Globus pallidus (tissue), 1 donor: Measurements from ENCODE around the gene MAP4K2.

Source experiments
- DNase-seq: peaks from one replicate; pipeline ENCODE4 v3.0.0-alpha.2; 2015; ENCODE audit warnings: low spot score

MAP4K2 gene

DNA sequence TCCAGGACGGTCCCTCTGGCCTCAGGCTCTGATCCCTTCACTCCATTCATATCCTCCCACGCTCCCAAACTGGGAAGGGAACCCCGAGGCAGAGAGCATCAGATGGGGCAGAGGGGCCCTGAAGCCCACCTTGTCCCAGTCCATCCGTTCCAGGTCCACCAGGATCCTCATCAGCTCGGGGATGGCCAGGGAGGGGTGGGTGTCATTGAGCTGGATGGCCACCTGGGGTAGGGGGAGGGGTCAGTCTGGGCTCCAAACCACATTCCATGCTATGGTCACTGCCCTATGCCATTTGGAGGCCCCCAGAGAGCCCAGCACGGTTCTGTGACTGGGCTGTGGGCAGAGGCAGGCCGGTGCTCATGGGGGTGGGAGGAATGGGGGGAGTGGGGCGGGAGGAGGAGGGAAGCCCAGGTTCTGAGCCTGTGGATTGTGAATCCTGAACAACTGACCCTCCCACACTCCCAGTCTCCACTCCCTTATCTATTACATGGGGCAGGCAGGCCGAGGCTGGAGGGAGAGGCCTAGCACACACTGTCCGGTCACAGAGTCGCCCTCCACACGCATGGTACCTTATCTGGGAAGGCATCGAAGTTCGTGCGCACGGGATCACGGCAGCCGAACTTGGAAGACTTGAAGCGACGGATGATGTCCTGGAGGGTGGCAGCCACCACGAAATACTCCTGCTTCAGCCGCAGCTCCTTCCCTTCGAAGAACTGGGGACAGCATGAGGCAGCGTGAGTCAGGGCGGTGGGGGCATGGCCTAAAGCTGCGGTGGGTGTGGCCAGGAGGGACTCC lies 48.7 kb downstream of the MAP4K2 start:
- no peak for DNase-seq

- DNase-seq: no peak
These were observed 49.5 kb downstream of the MAP4K2 start for GRCh38 chr11:64753380-64754123.

DNA sequence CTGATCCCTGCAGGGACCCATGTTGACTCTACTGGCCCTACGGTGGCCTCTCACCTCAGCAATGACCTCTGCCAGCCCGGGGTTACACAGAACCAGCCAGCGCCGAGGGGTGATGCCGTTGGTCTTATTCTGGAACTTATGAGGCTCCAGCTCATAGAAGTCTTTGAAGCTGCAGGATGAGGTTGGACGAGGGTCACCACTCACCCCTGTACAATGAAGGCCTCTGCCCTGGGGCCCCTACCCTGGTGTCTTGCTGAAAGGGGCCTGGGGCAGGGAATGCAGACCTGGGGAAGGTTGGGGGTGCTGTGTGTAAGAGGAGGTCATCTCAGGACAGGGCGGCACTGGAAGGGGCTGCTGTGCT lies 50.0 kb downstream of the MAP4K2 start:
- DNase-seq: no peak

GRCh38 chr11:64752175-64752970 lies 50.6 kb downstream of the MAP4K2 start:
- DNase-seq: no peak

- DNase-seq: no peak
These were observed 51.4 kb downstream of the MAP4K2 start for GRCh38 chr11:64751580-64751979.

GRCh38 chr11:64751136-64751535 lies 51.9 kb downstream of the MAP4K2 start:
- no peak for DNase-seq

DNA sequence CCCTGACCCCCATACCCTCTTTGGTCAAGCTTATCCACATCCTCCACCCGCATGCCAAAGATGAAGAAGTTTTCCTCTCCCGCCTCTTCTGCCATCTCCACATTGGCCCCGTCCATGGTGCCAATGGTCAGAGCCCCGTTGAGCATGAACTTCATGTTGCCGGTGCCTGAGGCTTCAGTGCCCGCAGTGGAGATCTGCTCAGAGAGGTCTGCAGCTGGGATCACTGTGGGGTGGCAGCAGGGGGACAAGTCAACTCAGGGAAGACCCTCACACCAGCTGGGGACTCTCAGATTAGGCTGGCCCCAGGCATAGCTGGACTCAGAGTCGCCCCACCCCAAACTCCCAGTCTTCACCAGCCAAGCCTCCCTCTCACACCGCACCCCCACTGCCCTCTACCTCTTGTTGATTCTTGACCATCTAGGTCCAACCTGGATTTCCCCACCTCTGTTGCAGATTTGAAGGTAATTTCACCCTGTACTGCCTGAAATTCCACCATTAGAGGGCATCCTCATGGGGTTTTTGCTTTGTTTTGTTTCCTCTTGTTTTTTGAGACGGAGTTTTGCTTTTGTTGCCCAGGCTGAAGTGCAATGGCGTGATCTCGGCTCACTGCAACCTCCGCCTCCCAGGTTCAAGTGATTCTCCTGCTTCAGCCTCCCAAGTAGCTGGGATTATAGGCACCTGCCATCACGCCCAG lies 52.5 kb downstream of the MAP4K2 start:
- DNase-seq: no peak

DNA sequence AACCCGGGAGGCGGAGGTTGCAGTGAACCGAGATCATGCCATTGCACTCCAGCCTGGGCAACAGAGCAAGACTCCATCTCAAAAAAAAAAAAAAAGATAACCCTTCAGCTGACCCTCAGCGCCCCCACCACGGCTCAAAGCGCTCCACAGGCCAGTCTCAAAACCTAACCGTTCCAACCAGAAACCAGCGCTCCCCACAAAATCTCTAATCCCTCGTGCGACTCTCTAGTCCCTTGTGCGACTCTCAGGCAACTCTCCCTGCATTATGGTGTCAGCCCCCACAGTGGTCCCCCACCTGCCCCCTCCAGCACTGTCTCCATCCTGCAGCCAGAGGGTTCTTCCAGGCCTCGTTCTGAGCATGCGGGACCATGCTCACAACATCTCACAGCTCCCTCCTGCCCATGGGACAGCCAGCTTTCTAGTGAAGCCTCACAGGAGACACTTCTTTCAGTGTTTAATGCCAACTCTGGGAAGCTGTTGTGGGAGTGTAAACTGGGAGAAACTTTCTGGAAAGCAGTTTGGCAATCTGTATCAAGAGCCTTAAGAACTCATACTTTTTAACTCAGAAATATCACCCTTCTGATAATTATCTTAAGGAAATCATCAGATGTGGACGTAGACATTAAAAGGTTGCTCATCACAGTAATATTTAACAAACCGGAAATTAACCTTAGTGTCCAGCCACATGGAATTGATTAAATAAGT lies 54.9 kb downstream of the MAP4K2 start:
- DNase-seq: no peak

DNA sequence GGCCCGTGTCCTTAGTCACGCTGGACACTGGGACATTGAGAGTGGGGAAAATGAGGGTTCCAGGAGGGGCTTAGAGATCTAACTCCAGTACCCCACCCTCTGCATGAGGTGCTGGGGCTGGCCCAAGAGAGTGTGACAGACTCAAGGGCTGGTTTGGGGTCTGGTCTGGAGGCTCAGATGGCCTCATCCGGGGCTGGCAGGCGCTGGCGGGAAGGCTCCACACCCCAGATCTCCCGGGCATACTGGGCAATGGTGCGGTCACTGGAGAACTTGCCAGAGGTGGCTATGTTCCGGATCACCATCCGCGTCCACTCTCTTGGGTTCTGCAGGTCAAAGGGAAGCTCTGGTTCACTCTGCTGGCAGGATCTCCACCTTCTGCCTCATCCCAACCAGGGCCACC lies 56.5 kb downstream of the MAP4K2 start:
- no peak for DNase-seq

DNA sequence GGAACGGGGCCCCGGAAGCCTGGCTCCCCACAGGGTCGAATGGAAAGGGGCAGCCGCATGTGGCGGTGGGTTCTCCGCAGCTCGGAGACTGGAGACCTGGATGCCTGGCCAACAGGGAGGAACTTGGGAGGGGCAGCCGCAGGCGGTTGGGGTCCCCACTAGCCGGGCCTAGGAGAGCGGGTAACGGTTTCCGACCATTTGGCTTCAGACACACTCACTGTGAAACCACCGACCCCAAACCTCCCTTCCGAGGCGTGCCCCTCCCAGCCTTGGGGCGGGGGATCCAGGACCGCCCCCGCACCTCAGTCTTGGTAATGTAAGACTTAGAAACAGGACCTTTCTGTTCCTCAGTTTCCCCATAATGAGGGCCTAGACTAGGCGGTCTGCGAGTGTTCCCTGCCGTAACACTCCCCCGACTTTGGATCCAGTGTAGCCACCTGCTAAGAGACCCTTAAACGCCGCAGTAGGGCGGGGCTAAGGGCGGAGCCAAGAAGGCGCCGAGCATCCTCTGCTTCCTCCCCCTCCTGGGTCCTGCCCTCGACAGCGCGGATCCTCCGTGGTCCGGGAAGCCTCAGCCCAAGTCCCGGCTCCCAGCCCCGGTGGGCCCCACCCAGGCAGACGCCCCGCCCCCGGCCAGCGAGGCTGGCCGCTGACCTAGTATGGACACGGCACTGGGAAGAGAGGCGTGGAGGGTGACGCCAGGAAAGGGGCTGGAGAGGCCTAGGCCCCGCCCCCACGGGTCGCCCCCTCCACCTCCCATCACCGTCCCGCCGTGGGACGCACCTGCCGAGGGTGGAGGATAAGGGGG lies 57.3 kb downstream of the MAP4K2 start:
- peak; percentile 31 for DNase-seq

DNA sequence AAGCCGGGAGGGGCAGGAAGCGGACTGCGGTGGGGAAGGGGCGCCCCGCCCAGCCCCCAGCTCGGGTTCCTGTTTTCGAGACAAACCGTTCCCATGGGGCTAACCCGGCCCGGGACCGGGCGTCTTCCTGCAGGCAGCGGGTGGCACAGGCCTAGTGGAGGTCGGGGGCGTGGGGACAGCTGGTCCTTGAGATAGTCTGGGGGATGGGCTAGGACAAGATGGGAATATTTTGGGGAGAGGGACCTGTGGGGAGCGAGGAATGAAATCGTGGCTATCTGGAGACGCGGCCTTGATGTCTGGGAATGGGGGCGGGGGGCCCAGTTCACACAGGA lies 57.9 kb downstream of the MAP4K2 start:
- DNase-seq: no peak

DNA sequence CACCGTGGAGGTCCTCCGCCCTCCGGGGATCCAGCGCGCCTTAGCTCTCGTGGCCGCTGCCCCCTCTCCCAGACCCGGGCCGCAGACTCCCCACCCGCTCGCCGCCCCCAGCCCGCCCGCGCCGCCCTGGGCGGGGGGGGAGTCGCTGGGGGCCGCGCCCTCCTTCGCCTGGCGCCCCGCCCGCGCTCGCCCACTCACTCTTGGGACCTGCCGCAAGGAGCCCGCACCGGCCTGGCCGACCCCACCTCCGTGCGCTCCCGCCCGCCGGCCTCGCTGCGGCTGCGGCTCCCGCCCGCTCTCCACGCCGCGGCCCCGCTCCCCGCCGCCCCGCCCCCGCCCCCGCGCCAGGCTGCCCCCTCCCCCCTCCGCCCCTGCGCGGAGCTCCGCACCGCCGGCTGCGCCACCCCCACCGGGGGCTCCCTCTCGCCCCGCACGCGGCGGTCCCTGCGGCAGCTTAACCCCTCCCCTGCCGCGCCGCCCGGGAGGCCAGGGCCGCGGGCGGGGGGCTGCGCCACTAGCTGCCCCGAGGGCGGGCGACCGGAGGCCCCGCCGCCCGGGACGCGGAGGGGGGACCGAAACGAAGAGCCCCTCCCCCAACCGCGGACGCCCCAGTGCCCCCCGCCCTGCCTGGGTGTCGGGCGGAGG lies 58.3 kb downstream of the MAP4K2 start:
- DNase-seq: no peak

DNA sequence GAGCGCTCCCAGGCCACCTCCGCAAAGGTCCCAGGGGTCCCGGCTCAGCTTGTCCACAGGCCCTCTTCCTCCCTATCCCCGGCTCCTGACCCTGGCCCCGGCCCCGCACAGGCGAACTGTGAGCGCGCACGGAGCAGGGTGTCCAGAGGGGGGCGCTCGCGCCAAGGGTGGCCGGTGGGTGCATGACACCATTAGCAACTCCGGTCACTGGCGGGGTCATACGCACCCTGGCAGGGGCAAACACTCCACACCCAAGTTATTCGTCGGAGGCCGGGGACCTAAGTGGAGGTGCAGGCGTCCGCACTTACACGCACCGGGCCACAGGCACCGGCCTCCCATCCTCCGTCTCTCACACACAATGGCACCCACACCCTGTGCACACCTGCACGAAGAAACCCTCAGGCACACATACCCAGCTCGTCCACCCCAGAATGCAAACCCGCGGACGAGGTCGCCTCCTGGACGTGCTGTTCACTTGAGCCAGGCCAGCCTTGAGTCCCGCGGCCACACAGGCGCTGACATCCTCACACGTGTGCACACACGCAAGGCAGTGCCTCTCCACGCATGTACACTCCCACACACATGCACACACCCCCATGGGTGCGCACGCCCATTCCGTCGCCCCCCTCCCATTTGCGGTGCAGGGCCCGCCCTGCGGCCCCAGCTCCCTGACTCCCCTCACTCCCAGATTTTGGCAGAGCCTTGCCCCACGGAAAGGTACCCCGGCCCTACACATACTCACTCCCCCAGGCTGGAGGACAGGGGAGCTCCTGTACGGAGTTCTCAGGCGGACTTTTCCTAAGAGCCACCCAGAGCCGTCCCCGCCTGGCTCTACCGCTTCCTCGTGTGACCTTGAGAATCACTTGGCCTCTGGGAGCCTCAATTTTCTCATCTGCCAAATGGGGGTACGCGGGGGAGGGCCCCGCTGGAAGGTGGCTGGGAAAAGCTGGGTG lies 59.1 kb downstream of the MAP4K2 start, which contains the start of gene RASGRP2:
Gene RASGRP2 (minus strand): TSS at position 552 of the 953 bp plus-strand sequence. CDS start 1,276 bp downstream, outside the sequence.
- DNase-seq: no peak

DNA sequence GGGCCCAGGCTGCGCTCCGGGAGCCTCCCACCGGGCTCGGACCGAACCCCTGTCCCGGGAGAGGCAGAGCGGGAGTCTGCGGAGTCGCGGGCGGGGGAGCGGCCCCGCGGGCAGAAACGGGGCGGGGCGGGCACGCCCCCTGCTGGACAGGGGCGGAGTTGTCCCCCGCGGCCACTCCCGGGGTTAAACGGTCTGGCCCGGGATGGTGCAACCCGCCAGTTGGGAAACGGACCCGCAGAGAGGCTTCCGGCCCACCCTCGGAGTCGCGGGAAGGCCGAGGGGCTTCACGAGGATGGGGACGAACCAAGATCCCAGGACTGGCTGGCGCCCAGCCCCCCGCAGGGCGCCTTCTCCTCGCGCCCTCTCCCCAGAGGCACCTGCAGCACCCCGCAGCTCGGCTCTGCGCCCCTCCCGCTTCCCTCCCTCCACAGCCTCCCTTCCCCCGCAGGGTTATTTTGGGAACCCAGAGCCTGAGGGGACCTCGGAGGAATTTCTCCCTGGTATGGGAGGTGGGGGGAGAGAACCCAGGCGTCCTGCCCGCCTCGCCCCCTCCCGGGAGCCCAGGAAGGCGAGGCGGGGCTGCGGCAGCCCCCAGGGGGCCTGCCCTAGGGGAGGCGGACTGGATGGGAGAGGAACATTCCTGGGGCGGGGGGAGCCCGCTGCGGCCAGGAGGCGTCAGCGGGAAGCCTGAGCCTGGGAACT lies 60.0 kb downstream of the MAP4K2 start:
- peak; percentile 34 for DNase-seq

DNA sequence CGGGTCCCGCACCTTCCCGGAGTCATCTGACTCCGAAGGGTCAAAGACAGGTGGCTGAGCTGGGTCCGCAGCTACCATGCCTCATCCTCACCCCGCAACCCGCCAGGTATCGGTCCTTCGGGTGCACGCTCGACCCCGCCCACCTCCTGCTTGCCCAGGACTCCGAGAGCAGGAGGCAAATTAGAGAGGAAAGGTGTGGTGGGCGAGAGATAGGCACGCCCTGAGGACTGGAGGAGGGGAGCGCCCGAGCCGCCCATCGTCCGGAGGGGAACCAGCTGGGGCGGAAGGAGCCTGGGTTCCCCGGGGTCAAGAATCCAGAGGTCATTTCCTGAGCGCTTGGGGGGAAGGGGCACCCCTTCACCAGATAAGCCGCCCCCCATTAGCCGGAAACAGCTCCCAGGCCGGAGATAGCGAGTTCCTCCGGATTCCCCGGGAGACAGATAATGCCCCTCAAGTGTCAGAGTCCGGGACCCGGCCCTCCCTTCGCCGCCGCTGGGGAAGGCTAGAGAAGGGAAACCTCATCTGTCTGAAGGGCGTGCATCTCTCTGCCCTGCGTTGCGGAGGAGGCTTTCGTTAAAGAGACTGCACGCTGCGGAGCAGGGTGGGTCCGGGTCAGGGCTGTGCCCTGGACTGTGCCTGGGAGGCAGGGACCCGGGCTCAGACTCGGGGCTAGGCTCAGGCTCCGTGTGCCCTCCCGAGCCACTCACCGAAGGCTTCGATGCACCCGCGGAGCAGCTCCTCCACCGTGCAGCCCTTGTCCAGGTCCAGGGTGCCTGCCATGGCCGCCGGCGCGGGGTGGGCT lies 60.7 kb downstream of the MAP4K2 start:
- no peak for DNase-seq

DNA sequence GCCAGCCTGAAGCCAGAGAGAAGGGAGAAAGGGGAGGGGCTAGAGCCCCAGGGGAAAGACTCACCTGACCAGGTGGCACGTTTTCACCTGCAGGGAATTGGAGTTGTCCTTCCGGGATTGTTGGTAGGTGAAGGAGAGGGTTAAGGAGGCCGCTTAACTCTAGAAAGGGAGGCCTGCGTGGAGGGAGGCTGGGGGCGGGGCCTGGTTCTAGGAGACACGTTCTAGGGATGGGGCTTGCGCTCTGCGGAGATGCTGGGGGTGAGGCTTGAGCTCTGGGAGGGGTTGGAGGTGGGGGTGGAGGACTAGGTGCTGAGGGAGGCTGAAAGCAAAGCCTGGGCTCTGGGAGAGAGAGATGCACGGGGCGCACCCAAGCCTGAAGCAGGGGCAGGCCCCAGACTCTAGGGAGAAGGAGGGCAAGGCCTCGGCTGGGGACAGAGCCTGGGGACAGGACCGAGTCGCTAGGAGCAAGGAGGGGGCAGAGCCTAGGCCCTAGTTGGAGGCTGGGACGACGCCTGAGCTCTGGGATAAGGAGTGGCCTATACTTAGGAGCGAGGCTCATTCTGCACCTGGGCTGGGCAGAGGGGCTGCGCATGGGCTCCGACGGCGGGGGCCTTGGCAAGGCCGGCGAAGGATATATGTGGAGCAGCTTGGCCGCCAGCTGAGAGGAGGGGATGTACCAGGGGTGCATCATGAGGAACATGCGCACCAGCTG lies 61.5 kb downstream of the MAP4K2 start:
- no peak for DNase-seq

DNA sequence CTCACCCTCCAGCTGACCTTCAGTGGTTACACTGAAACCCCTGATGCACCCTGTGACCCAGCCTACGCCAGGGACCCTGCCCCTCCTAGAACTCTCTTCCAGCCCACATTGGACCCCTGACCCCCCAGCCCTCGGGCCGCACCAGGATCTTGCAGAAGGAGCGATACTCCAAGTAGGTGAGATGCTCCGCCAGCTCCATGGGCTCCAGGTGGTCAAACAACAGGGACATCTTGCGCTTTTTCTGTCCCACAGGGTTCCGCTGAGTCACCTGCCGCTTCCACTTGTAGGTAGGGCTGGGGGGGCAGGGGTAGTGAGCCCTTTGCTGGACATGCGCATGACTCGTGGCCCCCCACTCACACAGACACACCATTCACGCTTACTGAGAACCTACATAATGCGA lies 63.1 kb downstream of the MAP4K2 start:
- no peak for DNase-seq
